ENCODE results near the gene TSHZ2. TPM values are rescaled to one million over a fixed set of nuclear protein-coding genes. Genes with fewer than 3 reads are reported as not detected.

The TSHZ2 gene
- total RNA-seq, 1 donor from 2014 or later: 0.77 TPM

GRCh38 chr20:53224851-53225250, 252.7 kb downstream of the TSHZ2 start:
- DNase-seq (ENCODE audit: low read depth in 2 of 2): no peak

DNA sequence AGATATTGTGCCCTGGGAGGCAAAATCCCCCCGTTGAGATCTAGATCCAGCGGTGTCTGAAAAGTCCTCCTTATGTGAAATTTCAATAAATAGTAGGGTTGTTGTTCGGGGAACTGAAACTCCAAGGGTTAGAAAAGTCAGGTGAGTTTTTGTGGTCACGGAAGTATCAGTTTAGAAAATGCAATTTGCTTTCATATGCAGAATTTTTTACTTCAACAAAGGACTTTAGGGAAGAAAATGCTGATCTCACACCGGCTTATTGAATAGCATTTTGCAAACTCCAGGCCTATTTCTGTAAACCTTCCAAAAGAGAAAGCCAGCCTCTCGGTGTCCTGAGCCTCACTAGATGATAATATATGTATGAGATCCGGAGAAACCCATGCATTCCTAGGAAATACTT, 254.7 kb downstream of the TSHZ2 start:
- DNase-seq (ENCODE audit: low read depth in 2 of 2): no peak

DNA sequence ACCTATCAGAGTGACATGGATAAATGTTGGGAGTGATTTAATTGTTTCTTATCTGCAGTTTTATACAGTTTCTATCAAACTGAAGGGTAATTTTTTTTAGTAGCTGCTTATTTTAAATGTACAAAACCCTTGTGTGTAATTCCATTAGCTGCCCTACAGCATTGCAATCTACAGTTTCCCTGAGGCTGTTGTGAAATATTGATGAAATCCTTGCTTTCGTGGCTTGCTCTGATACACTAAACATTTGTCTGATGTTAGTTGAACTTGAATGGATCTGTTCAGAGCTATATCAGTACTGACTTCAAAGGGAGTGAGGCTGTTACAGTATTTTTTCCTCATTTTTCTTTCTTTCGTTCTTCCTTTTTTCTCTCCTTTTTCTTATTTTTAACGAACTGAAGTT, 255.4 kb downstream of the TSHZ2 start:
- no peak for DNase-seq (ENCODE audit: low read depth in 2 of 2)

DNA sequence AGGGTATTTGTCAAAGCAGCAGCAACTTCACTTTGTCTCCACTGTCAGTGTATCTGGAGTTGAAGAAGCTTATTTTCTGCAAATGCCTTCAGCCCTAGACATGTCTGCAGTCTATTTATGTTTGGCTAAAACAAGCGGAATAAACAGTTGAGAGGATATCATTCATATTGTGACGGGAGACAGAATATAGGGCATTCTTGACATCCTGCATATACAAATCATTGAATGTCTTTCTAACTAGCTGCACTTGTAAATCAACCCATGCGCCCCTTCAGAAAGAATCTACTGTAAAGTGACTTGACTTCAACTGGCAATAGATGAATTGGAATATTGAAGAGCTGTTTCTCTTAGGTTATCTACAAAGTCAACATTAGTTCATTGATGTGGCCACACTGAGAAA, 258.9 kb downstream of the TSHZ2 start:
- no peak for DNase-seq (ENCODE audit: low read depth in 2 of 2)

- DNase-seq (ENCODE audit: low read depth in 2 of 2): no peak
Observed at GRCh38 chr20:53237461-53237860, 265.3 kb downstream of the TSHZ2 start.

GRCh38 chr20:53238121-53238660, 266.0 kb downstream of the TSHZ2 start:
- DNase-seq (ENCODE audit: low read depth in 2 of 2): no peak

- DNase-seq (ENCODE audit: low read depth in 2 of 2): no peak
Observed at GRCh38 chr20:53243152-53243551, 271.0 kb downstream of the TSHZ2 start.

- DNase-seq (ENCODE audit: low read depth in 2 of 2): no peak
Observed at GRCh38 chr20:53244711-53245110, 272.6 kb downstream of the TSHZ2 start.

- no peak for DNase-seq (ENCODE audit: low read depth in 2 of 2)
Observed at GRCh38 chr20:53245574-53245973, 273.4 kb downstream of the TSHZ2 start.

GRCh38 chr20:53247468-53248103, 275.4 kb downstream of the TSHZ2 start:
- no peak for DNase-seq (ENCODE audit: low read depth in 2 of 2)

GRCh38 chr20:53250456-53250855, 278.3 kb downstream of the TSHZ2 start:
- no peak for DNase-seq (ENCODE audit: low read depth in 2 of 2)

- DNase-seq (ENCODE audit: low read depth in 2 of 2): no peak
Observed at GRCh38 chr20:53252002-53252401, 279.8 kb downstream of the TSHZ2 start.

DNA sequence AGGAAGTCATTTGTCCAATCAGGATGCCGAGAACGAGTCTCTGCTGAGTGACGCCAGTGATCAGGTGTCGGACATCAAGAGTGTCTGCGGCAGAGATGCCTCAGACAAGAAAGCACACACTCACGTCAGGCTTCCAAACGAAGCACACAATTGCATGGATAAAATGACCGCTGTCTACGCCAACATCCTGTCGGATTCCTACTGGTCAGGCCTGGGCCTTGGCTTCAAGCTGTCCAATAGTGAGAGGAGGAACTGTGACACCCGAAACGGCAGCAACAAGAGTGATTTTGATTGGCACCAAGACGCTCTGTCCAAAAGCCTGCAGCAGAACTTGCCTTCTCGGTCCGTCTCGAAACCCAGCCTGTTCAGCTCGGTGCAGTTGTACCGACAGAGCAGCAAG, 281.5 kb downstream of the TSHZ2 start:
- DNase-seq (ENCODE audit: low read depth in 2 of 2): no peak

- no peak for DNase-seq (ENCODE audit: low read depth in 2 of 2)
Observed at GRCh38 chr20:53255102-53255710, 283.0 kb downstream of the TSHZ2 start.

- DNase-seq (ENCODE audit: low read depth in 2 of 2): no peak
Observed at GRCh38 chr20:53258741-53259140, 286.6 kb downstream of the TSHZ2 start.

- no peak for DNase-seq (ENCODE audit: low read depth in 2 of 2)
Observed at GRCh38 chr20:53260168-53260567, 288.0 kb downstream of the TSHZ2 start.

GRCh38 chr20:53260591-53260990, 288.4 kb downstream of the TSHZ2 start:
- no peak for DNase-seq (ENCODE audit: low read depth in 2 of 2)

GRCh38 chr20:53262365-53262764, 290.2 kb downstream of the TSHZ2 start:
- DNase-seq (ENCODE audit: low read depth in 2 of 2): no peak

DNA sequence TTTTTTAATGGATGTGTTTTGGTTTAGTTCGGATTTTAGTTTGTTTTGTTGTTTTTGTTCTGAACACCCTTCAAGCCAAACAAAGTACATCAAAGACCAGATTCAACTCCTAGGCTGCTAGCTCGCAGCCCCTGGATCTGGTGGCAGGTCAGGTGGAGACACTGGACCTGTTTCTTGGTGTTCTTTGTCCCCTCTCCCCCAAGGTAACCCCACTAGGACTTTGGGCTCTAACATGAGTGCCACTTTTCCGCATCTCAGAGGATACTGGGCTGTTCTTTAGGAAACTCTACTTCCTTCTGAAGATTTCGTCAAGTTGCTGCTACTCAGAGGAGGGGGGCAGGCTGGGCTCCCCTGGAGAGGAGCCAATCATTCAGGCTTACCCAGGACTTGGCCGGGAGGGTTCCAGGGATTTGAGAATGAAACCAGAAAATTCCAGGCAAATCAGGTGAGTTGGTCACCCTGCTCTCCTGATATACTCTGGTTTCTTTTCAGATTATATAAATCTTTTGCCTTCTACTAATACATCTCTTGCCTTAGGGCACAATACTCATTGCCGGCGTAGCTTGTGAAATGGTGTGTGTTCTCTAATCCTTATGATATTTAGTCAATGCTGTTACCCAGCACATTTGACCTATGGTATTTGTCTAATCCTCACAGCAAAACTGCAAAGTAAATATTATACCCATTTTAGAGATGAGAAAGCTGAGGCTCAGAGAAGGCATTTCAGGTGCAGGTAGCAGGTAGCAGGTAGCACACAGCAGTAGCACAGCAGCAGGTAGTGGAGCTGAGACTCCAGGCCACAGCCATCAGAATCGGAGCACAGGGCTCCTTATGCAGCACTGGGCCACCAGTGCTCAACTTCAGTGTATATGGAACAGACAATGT, 291.6 kb downstream of the TSHZ2 start:
- no peak for DNase-seq (ENCODE audit: low read depth in 2 of 2)

- no peak for DNase-seq (ENCODE audit: low read depth in 2 of 2)
Observed at GRCh38 chr20:53264604-53265003, 292.4 kb downstream of the TSHZ2 start.

GRCh38 chr20:53265304-53265875, 293.2 kb downstream of the TSHZ2 start:
- DNase-seq (ENCODE audit: low read depth in 2 of 2): no peak

DNA sequence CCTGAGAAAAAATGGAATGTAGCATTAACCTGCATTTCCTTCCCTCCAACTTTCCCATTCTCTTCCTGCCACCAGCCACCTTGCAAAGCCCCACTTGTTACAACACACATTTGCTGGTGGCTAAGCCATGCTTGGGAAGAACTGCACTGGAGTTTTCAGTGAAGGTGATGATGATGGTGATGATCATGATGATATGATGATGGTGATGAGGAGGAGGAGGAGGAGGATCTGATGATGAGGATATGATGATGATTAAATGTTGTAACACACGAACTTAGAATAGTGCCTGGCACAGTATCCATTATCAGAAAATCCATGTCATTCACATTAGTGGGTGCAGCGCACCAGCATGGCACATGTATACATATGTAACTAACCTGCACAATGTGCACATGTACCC, 297.2 kb downstream of the TSHZ2 start:
- no peak for DNase-seq (ENCODE audit: low read depth in 2 of 2)

Measured in dermis microvascular lymphatic vessel endothelial cell (primary cell).